Sigmoid colon (tissue), 4 donors: ENCODE measurements around the gene TAF8.

Source experiments
- EP300 ChIP-seq, 4 donors: sonication (generic); formaldehyde crosslinking; IDR thresholded peaks; one replicate each; pipeline ENCODE4 v1.6.1; 2017; ENCODE audit warnings: antibody characterized with exemption in 4 of 4
- POLR2A ChIP-seq, 2 donors: fragments of 450-650 bp; IDR thresholded peaks; one replicate each; pipeline ENCODE4 v1.6.1; 2016; ENCODE audit warnings: antibody characterized with exemption in 2 of 2, mild to moderate bottlenecking in 2 of 2, moderate library complexity in 2 of 2
- TF ChIP-seq, protein P1 (sequence below), 4 experiments: fragments of 450-650 bp in 3 of 4; fragments of 200-600 bp in 1 of 4; IDR thresholded peaks; one replicate each; pipeline ENCODE4 v1.5.1; 2016 to 2019; ENCODE audit warnings: antibody characterized with exemption in 4 of 4, mild to moderate bottlenecking in 3 of 4, moderate library complexity in 2 of 4

DNA sequence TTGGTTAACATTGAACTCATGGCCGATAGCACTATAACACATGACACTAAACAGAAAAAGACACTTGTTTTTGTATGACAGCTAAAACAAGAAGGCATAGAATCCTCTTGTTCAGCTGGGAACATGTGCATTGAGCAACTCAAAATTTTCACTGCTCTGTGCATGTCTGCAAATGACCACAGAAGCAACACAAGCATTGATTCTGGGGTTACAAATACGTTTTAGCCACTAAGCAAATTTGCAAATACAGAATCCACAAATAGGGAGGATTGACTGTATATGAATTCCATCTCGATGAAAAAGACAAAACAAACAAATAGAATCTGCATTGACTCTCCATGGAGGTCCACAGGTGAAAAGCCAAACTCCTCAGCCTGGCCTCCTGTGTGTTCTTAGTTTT lies 60.4 kb downstream of the TAF8 start:
- TF ChIP-seq, protein P1, sequence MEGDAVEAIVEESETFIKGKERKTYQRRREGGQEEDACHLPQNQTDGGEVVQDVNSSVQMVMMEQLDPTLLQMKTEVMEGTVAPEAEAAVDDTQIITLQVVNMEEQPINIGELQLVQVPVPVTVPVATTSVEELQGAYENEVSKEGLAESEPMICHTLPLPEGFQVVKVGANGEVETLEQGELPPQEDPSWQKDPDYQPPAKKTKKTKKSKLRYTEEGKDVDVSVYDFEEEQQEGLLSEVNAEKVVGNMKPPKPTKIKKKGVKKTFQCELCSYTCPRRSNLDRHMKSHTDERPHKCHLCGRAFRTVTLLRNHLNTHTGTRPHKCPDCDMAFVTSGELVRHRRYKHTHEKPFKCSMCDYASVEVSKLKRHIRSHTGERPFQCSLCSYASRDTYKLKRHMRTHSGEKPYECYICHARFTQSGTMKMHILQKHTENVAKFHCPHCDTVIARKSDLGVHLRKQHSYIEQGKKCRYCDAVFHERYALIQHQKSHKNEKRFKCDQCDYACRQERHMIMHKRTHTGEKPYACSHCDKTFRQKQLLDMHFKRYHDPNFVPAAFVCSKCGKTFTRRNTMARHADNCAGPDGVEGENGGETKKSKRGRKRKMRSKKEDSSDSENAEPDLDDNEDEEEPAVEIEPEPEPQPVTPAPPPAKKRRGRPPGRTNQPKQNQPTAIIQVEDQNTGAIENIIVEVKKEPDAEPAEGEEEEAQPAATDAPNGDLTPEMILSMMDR (IDR thresholded peaks at IDR 0.05) = no peak
- TF ChIP-seq POLR2A (IDR thresholded peaks at IDR 0.05) (no peak), EP300 (IDR thresholded peaks at IDR 0.05) (no peak)
